Activated CD4-positive, alpha-beta T cell treated with anti-CD3 and anti-CD28 coated beads, Interleukin-2, amount 50 U/mL, for 1 hour (primary cell): ENCODE measurements around the gene AGGF1.
"Not testable (repeated sequence)": the region's sequence is repeated elsewhere in the genome, so short reads cannot be mapped to it uniquely, and the experiment has no call there.

Source experiments
- DNase-seq: peaks from one replicate; pipeline ENCODE4 v3.0.0-alpha.2; 2020

Gene AGGF1

GRCh38 chr5:77030097-77031071, at the start of gene AGGF1:
AGGF1 (plus strand) TSS chr5:77030404; CDS start chr5:77030767, 363 bp downstream.
- DNase-seq: peak; percentile 87

GRCh38 chr5:76980518-76981144, 49.6 kb upstream of the AGGF1 start:
- DNase-seq: no peak

- no peak for DNase-seq
Observed at GRCh38 chr5:76982450-76982849, 47.8 kb upstream of the AGGF1 start.

GRCh38 chr5:76983468-76983867, 46.7 kb upstream of the AGGF1 start:
- no peak for DNase-seq

GRCh38 chr5:76986825-76987526, 43.2 kb upstream of the AGGF1 start:
- DNase-seq: no peak

- no peak for DNase-seq
Observed at GRCh38 chr5:76990899-76991459, 39.2 kb upstream of the AGGF1 start.

- DNase-seq: not testable (repeated sequence)
Observed at GRCh38 chr5:76993436-76993835, 36.8 kb upstream of the AGGF1 start.

GRCh38 chr5:76994337-76994736, 35.9 kb upstream of the AGGF1 start:
- no peak for DNase-seq

GRCh38 chr5:76998251-76998650, 32.0 kb upstream of the AGGF1 start:
- DNase-seq: not testable (repeated sequence)

- no peak for DNase-seq
Observed at GRCh38 chr5:76999451-76999850, 30.8 kb upstream of the AGGF1 start.

- no peak for DNase-seq
Observed at GRCh38 chr5:77003246-77003645, 27.0 kb upstream of the AGGF1 start.

- DNase-seq: no peak
Observed at GRCh38 chr5:77006124-77006523, 24.1 kb upstream of the AGGF1 start.

GRCh38 chr5:77008413-77008812, 21.8 kb upstream of the AGGF1 start:
- no peak for DNase-seq

- DNase-seq: no peak
Observed at GRCh38 chr5:77010243-77010642, 20.0 kb upstream of the AGGF1 start.

- no peak for DNase-seq
Observed at GRCh38 chr5:77011498-77011897, 18.7 kb upstream of the AGGF1 start.

- no peak for DNase-seq
Observed at GRCh38 chr5:77012601-77013000, 17.6 kb upstream of the AGGF1 start.

GRCh38 chr5:77015938-77016569, 14.2 kb upstream of the AGGF1 start:
- no peak for DNase-seq

- no peak for DNase-seq
Observed at GRCh38 chr5:77016962-77017361, 13.2 kb upstream of the AGGF1 start.

GRCh38 chr5:77017668-77018067, 12.5 kb upstream of the AGGF1 start:
- no peak for DNase-seq

- DNase-seq: no peak
Observed at GRCh38 chr5:77022511-77023417, 7.4 kb upstream of the AGGF1 start.

- DNase-seq: no peak
Observed at GRCh38 chr5:77024490-77024889, 5.7 kb upstream of the AGGF1 start.
